GM20000 (cell line): ENCODE results near the gene SCAP.

ENCODE experiments used
- DNase-seq: peaks from one replicate; pipeline ENCODE4 v3.0.0; 2012; ENCODE audit warnings: low spot score
- CTCF ChIP-seq: IDR thresholded peaks from 2 replicates; pipeline ENCODE4 v1.5.1; 2012; ENCODE audit warnings: mild to moderate bottlenecking, control low read depth; ENCODE audit errors: extremely low read depth, missing control alignments

The SCAP gene

DNA sequence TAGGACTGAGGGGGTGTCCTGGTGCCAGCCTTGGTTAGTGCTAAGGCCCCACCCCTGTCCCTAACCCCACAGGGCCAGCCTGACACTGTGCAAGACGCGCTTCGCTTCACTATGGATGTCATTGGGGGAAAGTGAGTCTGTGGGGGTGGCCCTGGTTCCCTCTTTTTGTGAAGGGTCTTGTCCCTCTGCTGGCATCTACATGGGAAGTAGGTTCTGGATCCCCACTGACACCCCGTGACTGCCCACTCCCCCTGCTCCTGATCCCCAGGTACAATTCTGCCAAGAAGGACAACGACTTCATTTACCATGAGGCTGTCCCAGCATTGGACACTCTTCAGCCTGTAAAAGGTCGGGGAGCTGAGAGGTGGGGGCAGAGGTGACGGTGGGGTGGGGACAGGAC lies 68.5 kb downstream of the SCAP start:
- TF ChIP-seq CTCF, result no peak
- no peak for DNase-seq

DNA sequence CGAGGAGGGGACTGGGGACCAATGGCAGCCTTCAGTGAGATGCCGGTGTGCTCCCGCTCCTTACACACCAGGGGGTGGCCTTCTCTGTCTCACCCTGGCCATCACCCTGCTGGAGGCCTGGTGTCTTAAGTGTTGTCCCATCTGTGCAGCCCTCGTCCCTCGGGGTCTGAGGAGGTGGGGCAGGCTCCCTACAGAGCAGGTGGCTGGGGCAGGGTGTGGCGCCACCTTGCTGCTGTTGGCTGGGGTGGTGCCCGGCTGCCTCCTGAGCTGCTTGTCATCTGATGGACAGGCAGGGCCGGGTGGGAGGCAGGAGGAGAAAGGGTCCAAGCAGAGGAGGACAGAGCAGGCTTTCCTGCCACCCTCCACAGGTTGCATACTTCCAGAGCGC lies 69.0 kb downstream of the SCAP start:
- TF ChIP-seq CTCF, result no peak
- no peak for DNase-seq

DNA sequence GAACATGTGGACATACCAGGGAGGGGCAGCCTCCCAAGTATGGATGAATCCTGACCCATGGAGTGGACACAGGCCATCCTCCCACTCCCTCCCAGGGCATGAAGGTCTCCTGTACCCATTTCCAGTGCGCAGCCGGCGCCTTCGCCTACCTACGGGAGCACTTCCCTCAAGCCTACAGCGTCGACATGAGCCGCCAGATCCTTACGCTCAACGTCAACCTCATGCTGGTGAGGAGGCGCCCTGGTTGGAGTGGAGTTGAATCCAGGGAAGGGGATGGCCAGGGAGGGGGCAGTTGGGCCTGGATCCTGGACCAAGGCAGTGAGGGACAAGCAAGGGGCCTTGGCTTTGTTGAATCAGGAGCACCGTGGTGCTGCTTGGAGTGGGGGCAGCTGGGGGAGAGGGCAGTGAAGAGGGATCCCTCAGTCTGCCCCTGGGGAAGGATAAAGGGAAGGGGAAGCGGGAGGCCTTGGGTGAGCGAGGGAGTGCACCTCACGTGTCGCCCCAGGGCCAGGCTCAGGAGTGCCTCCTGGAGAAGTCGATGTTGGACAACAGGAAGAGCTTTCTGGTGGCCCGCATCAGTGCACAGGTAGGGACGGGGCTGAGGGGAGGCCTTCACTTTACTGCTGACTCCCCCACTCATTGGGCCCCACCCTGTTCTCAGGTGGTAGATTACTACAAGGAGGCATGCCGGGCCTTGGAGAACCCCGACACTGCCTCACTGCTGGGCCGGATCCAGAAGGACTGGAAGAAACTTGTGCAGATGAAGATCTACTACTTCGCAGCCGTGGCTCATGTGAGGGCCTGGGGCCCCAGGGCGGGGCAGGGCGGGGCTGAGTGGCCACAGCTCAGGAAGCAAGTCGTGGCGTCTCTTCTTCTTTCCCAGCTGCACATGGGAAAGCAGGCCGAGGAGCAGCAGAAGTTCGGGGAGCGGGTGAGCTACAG lies 69.7 kb downstream of the SCAP start:
- no peak for DNase-seq
- TF ChIP-seq CTCF, result no peak

DNA sequence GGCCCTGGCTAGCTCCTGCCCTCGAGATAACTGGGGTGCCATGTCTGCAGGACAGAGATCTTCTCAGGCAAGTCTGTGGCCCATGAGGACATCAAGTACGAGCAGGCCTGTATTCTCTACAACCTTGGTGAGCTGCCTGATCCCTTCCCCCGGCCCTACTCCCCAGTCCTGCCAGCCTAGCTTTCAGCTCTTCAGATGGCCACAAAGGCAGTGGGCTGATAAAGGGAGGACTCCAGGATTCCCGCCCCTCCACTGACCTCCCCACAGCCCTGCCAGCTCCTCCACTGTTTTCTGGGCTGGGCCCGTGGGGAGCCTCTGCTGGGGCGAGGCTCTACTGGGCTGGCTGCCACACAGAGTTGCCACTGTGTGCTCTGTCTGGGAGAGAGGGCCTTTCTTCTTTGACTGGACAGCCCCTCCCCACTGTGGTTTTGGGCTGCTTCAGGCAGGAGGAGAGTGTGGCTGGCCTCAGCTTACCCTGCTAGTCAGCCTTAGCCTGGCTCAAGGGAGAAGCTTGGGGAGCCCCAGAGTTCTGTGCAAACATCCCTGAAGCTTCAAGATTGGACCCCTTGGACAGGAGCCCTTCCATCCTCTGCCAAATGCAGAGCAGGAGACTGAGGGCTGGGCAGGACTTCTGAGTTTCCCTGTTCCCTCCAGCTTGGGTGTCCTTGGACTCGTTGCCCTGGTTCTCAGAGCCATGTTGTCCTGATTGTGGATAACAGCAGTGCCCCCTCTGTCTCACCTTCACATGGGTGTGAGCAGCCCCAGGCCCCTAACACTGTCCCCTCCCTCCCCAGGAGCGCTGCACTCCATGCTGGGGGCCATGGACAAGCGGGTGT lies 70.6 kb downstream of the SCAP start:
- no peak for TF ChIP-seq CTCF
- no peak for DNase-seq

- DNase-seq, result no peak
- no peak for TF ChIP-seq CTCF
These were observed 71.3 kb downstream of the SCAP start for GRCh38 chr3:47404431-47404876.

- no peak for DNase-seq
- no peak for TF ChIP-seq CTCF
These were observed 76.0 kb downstream of the SCAP start for GRCh38 chr3:47399531-47400270.

- TF ChIP-seq CTCF, result no peak
- DNase-seq, result no peak
These were observed 76.7 kb downstream of the SCAP start for GRCh38 chr3:47399016-47399415.
